Gastrocnemius medialis (tissue), 4 donors: ENCODE measurements around the gene AMZ1. TPM values are rescaled to one million over a fixed set of nuclear protein-coding genes. Genes with fewer than 3 reads are reported as not detected.

Experiments used
- ATAC-seq, 2 donors: fragments of 150-250 bp; one replicate each; pipeline ENCODE4 v1.9.1; 2016
- DNase-seq, 2 donors: peaks; one replicate each; pipeline ENCODE4 v3.0.0-alpha.2; 2019
- H3K27ac ChIP-seq, 4 donors: fragments of 200-600 bp; sonication (generic); 1 replicate in 1 of 4; 2 replicates in 3 of 4; pipeline ENCODE4 v1.5.1; 2016 to 2018; ENCODE audit warnings: mild to moderate bottlenecking in 2 of 4, moderate library complexity in 1 of 4
- H3K27me3 ChIP-seq, 3 donors: fragments of 200-600 bp; sonication (generic) in 2 of 3; 1 replicate in 1 of 3; 2 replicates in 2 of 3; pipeline versions ENCODE4 v1.5.1 to v1.6.0; 2016 to 2019; ENCODE audit warnings: mild to moderate bottlenecking in 1 of 3, moderate library complexity in 1 of 3
- H3K36me3 ChIP-seq, 2 donors: fragments of 200-600 bp; sonication (generic) in 1 of 2; one replicate each; pipeline ENCODE4 v1.5.1; 2017 to 2018
- H3K4me1 ChIP-seq, 2 donors: fragments of 200-600 bp; sonication (generic) in 1 of 2; one replicate each; pipeline ENCODE4 v1.5.1; 2016 to 2017; ENCODE audit warnings: mild to moderate bottlenecking in 2 of 2
- H3K4me3 ChIP-seq, 4 donors: fragments of 200-600 bp; sonication (generic) in 3 of 4; 1 replicate in 1 of 4; 2 replicates in 3 of 4; pipeline ENCODE4 v1.5.1; 2016 to 2019; ENCODE audit warnings: mild to moderate bottlenecking in 2 of 4
- H3K9me3 ChIP-seq, 3 donors: fragments of 200-600 bp; sonication (generic) in 2 of 3; 1 replicate in 1 of 3; 2 replicates in 2 of 3; pipeline ENCODE4 v1.5.1; 2016 to 2019
- CTCF ChIP-seq, 5 experiments: fragments of 450-650 bp in 3 of 5; fragments of 200-600 bp in 2 of 5; sonication (generic) in 2 of 5; IDR thresholded peaks in 4 of 5; conservative IDR thresholded peaks in 1 of 5; 1 replicate in 4 of 5; 2 replicates in 1 of 5; pipeline ENCODE4 v1.5.1; 2016 to 2019; ENCODE audit warnings: antibody characterized with exemption in 5 of 5, mild to moderate bottlenecking in 3 of 5, moderate library complexity in 3 of 5
- POLR2A ChIP-seq, 2 donors: fragments of 450-650 bp; IDR thresholded peaks; one replicate each; pipeline ENCODE4 v1.6.1; 2017; ENCODE audit warnings: antibody characterized with exemption in 2 of 2, mild to moderate bottlenecking in 2 of 2, moderate library complexity in 2 of 2
- in situ Hi-C, 4 donors: fragments of 200-750 bp; cut with MboI; loops; one replicate each; pipeline versions ENCODE4 v1.15.0 to v1.8.0; 2017; ENCODE audit warnings: low sequenced_read_pairs in 4 of 4
- intact Hi-C: fragments of 100-400 bp; cut with DNase I; formaldehyde crosslinking; loops from one replicate; pipeline ENCODE4 v1.15.1; 2023; ENCODE audit warnings: low total_unique reads
- total RNA-seq, 4 donors: library from RNA; depleted of rRNA; stranded (reverse); fragments of >200 nt; gene quantifications; one replicate each; pipeline versions ENCODE4 v1.1.0 to v1.2.3, GENCODE V29; 2016

AMZ1 gene
- total RNA-seq, 4 donors from 2014 or later = not detected

GRCh38 chr7:2715341-2716231 lies 27.6 kb downstream of the AMZ1 start:
- Histone ChIP-seq H3K4me3 (no peak overlapping the region), H3K27ac (no peak overlapping the region), H3K4me1 (peaks cover 13 to 18% of the 10 kb centered on the region in 2 donors), H3K9me3 (no peaks in the 10 kb centered on the region), H3K36me3 (no peaks in the 10 kb centered on the region), H3K27me3 (no peaks in the 10 kb centered on the region)
- no peak for DNase-seq
- in situ Hi-C loops = no loop called here
- TF ChIP-seq CTCF (IDR thresholded peaks at IDR 0.05 in 4 of 5, conservative IDR thresholded peaks at IDR 0.05 in 1 of 5) (no peak), POLR2A (IDR thresholded peaks at IDR 0.05) (no peak)
- no peak for ATAC-seq
- intact Hi-C loops = no loop called here

DNA sequence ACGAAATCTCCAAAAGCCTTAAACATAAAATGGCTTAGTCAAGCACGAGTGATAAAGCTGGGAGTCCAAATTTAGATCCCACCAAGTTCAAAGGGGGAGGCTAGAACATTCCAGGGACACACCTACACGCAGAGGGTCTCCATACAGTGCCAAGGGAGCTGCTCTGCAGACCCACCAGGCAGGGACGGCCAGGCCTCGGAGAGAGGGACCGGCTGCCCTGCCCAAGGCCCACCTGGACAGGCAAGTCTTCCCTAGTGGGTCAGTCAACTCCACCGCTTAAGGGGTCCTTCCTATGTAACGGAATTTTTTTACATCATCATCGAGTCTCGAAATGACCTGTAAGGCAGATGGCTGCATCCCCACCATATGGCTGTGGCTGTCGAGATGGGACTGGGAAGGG lies 28.5 kb downstream of the AMZ1 start:
- no peaks in the 10 kb centered on the region for H3K36me3 ChIP-seq
- H3K27ac ChIP-seq = no peak overlapping the region
- intact Hi-C loops (no loop called here), in situ Hi-C loops (no loop called here)
- no peak for DNase-seq
- H3K9me3 ChIP-seq = no peaks in the 10 kb centered on the region
- no peaks in the 10 kb centered on the region for H3K27me3 ChIP-seq
- H3K4me1 ChIP-seq = peaks cover 13 to 18% of the 10 kb centered on the region in 2 donors
- TF ChIP-seq CTCF (IDR thresholded peaks at IDR 0.05 in 4 of 5, conservative IDR thresholded peaks at IDR 0.05 in 1 of 5) = no peak
- TF ChIP-seq POLR2A (IDR thresholded peaks at IDR 0.05) = no peak
- ATAC-seq = no peak
- H3K4me3 ChIP-seq = no peak overlapping the region

DNA sequence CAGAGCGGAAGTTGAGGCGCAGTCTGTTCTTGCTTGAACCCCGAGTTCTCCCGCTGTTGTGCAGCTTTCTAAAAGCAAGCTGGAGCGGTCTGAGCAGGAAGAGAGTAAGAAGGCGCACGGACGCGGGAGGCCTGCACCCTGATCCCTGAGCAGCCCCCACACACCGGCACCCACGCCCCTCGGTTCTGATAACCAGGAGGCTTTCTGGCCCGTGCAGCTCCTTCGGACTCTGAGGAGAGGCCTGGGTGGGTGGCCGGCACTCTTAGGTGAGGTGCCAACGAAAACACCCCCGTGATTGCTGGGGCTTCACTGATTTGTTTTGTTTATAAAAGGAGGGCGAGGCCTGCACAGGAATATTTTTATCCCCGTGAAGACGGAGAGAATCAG lies 28.9 kb downstream of the AMZ1 start:
- in situ Hi-C loops (no loop called here), intact Hi-C loops (no loop called here)
- Histone ChIP-seq H3K36me3 (no peaks in the 10 kb centered on the region), H3K27me3 (no peaks in the 10 kb centered on the region), H3K9me3 (no peaks in the 10 kb centered on the region), H3K4me1 (peaks cover 13 to 18% of the 10 kb centered on the region in 2 donors), H3K4me3 (no peak overlapping the region), H3K27ac (peak overlapping the region in 1 of 4 donors; percentile 28)
- TF ChIP-seq POLR2A (IDR thresholded peaks at IDR 0.05) (no peak), CTCF (IDR thresholded peaks at IDR 0.05 in 4 of 5, conservative IDR thresholded peaks at IDR 0.05 in 1 of 5) (no peak)
- DNase-seq = no peak
- ATAC-seq = no peak

- no peak for TF ChIP-seq CTCF (IDR thresholded peaks at IDR 0.05 in 4 of 5, conservative IDR thresholded peaks at IDR 0.05 in 1 of 5)
- TF ChIP-seq POLR2A (IDR thresholded peaks at IDR 0.05) = no peak
- Histone ChIP-seq H3K36me3 (no peaks in the 10 kb centered on the region), H3K4me3 (no peak overlapping the region), H3K9me3 (no peaks in the 10 kb centered on the region), H3K27ac (peak overlapping the region in 1 of 4 donors; percentile 28), H3K4me1 (peaks cover 13 to 18% of the 10 kb centered on the region in 2 donors), H3K27me3 (no peaks in the 10 kb centered on the region)
- intact Hi-C loops = no loop called here
- in situ Hi-C loops = no loop called here
- ATAC-seq = peak; percentile 87 to 96
- peak; percentile 42 to 53 for DNase-seq
These were observed 29.6 kb downstream of the AMZ1 start for GRCh38 chr7:2717293-2718261.
